Measurements from ENCODE around the gene ABLIM3. TPM values are rescaled to one million over a fixed set of nuclear protein-coding genes. Genes with fewer than 3 reads are reported as not detected.
A peak's percentile ranks its signal among the peaks of the same experiment; 100 is the strongest.

Gene ABLIM3
- total and polyA plus RNA-seq, 9 of the 15 experiments (the other 6 are each of a cell fraction or from before 2014, with no cell fraction given), result 0.03 to 0.38 (median 0.11) TPM

DNA sequence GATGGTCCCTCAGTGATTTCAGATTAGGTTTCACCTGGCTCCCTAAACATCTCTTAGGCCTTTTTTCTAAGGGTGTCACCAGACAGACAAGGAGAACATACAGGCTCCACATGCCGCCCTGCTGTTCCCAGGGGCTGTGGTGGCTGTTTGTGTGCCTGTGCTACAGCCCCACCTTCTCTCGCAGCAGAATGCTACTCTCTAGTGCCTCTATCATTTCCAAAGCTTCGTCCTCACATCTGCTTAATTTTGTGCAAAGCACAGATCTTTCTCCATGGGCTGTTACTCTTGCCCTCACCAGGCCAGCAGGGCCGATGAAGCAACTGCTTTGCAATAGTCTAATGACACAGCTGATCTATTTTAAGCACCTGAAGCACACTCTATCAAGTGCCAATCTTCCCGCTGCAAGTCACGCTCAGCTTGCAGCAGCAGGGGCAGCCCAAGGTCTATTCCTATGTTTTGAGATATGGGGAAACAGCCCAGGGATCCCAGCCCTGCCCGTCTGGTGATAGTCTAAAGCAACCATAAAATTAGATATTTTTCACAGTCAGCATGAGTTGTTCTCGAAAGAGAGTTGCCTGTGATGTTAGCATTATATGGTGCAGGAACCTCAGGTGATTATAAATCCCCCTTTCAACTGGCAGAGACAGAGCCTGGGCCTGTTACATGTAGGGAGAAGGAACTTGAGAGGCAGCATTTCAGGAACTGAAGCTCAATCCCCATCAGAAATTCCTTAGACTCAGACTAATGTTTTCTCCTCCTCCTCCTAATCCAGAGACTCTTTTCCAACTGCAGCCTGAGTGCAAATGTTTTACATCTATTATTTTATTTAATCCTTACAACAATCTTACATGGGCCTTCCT, 12.7 kb downstream of the ABLIM3 start (continued):
- TF ChIP-seq PHF20 (IDR thresholded peaks at IDR 0.05; ENCODE audit: partially characterized antibody) (no peak), U2AF1 (optimal IDR thresholded peaks at IDR 0.05; ENCODE audit: low read depth, low read length) (no peak), ZNF324 (CRISPR knock-in tag; IDR thresholded peaks at IDR 0.05) (no peak; the same call in 1 of the 2 replicates), POLR2G (IDR thresholded peaks at IDR 0.05; ENCODE audit: low read depth, low read length) (no peak), MAFK (IDR thresholded peaks at IDR 0.05; ENCODE audit: low read length) (peak; percentile 77), HDAC8 (tag; IDR thresholded peaks at IDR 0.05) (peak; percentile 90), CBX1 (IDR thresholded peaks at IDR 0.05; ENCODE audit: low read depth) (no peak), ZBED1 (IDR thresholded peaks at IDR 0.05) (no peak)
- TF ChIP-seq, protein P1, sequence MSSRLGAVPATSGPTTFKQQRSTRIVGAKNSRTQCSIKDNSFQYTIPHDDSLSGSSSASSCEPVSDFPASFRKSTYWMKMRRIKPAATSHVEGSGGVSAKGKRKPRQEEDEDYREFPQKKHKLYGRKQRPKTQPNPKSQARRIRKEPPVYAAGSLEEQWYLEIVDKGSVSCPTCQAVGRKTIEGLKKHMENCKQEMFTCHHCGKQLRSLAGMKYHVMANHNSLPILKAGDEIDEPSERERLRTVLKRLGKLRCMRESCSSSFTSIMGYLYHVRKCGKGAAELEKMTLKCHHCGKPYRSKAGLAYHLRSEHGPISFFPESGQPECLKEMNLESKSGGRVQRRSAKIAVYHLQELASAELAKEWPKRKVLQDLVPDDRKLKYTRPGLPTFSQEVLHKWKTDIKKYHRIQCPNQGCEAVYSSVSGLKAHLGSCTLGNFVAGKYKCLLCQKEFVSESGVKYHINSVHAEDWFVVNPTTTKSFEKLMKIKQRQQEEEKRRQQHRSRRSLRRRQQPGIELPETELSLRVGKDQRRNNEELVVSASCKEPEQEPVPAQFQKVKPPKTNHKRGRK (tag; IDR thresholded peaks at IDR 0.05), result no peak
- TF ChIP-seq, protein P2, sequence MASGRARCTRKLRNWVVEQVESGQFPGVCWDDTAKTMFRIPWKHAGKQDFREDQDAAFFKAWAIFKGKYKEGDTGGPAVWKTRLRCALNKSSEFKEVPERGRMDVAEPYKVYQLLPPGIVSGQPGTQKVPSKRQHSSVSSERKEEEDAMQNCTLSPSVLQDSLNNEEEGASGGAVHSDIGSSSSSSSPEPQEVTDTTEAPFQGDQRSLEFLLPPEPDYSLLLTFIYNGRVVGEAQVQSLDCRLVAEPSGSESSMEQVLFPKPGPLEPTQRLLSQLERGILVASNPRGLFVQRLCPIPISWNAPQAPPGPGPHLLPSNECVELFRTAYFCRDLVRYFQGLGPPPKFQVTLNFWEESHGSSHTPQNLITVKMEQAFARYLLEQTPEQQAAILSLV (tag; IDR thresholded peaks at IDR 0.05), result peak; percentile 90
- TF ChIP-seq, protein P3, sequence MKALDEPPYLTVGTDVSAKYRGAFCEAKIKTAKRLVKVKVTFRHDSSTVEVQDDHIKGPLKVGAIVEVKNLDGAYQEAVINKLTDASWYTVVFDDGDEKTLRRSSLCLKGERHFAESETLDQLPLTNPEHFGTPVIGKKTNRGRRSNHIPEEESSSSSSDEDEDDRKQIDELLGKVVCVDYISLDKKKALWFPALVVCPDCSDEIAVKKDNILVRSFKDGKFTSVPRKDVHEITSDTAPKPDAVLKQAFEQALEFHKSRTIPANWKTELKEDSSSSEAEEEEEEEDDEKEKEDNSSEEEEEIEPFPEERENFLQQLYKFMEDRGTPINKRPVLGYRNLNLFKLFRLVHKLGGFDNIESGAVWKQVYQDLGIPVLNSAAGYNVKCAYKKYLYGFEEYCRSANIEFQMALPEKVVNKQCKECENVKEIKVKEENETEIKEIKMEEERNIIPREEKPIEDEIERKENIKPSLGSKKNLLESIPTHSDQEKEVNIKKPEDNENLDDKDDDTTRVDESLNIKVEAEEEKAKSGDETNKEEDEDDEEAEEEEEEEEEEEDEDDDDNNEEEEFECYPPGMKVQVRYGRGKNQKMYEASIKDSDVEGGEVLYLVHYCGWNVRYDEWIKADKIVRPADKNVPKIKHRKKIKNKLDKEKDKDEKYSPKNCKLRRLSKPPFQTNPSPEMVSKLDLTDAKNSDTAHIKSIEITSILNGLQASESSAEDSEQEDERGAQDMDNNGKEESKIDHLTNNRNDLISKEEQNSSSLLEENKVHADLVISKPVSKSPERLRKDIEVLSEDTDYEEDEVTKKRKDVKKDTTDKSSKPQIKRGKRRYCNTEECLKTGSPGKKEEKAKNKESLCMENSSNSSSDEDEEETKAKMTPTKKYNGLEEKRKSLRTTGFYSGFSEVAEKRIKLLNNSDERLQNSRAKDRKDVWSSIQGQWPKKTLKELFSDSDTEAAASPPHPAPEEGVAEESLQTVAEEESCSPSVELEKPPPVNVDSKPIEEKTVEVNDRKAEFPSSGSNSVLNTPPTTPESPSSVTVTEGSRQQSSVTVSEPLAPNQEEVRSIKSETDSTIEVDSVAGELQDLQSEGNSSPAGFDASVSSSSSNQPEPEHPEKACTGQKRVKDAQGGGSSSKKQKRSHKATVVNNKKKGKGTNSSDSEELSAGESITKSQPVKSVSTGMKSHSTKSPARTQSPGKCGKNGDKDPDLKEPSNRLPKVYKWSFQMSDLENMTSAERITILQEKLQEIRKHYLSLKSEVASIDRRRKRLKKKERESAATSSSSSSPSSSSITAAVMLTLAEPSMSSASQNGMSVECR (CRISPR knock-in tag; IDR thresholded peaks at IDR 0.05), result no peak
- TF ChIP-seq, protein P4, sequence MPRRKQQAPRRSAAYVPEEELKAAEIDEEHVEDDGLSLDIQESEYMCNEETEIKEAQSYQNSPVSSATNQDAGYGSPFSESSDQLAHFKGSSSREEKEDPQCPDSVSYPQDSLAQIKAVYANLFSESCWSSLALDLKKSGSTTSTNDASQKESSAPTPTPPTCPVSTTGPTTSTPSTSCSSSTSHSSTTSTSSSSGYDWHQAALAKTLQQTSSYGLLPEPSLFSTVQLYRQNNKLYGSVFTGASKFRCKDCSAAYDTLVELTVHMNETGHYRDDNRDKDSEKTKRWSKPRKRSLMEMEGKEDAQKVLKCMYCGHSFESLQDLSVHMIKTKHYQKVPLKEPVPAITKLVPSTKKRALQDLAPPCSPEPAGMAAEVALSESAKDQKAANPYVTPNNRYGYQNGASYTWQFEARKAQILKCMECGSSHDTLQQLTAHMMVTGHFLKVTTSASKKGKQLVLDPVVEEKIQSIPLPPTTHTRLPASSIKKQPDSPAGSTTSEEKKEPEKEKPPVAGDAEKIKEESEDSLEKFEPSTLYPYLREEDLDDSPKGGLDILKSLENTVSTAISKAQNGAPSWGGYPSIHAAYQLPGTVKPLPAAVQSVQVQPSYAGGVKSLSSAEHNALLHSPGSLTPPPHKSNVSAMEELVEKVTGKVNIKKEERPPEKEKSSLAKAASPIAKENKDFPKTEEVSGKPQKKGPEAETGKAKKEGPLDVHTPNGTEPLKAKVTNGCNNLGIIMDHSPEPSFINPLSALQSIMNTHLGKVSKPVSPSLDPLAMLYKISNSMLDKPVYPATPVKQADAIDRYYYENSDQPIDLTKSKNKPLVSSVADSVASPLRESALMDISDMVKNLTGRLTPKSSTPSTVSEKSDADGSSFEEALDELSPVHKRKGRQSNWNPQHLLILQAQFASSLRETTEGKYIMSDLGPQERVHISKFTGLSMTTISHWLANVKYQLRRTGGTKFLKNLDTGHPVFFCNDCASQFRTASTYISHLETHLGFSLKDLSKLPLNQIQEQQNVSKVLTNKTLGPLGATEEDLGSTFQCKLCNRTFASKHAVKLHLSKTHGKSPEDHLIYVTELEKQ (CRISPR knock-in tag; IDR thresholded peaks at IDR 0.05), result no peak
- TF ChIP-seq, protein P5, sequence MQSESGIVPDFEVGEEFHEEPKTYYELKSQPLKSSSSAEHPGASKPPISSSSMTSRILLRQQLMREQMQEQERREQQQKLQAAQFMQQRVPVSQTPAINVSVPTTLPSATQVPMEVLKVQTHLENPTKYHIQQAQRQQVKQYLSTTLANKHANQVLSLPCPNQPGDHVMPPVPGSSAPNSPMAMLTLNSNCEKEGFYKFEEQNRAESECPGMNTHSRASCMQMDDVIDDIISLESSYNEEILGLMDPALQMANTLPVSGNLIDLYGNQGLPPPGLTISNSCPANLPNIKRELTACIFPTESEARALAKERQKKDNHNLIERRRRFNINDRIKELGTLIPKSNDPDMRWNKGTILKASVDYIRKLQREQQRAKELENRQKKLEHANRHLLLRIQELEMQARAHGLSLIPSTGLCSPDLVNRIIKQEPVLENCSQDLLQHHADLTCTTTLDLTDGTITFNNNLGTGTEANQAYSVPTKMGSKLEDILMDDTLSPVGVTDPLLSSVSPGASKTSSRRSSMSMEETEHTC (IDR thresholded peaks at IDR 0.05), result no peak
- TF ChIP-seq, protein P6, sequence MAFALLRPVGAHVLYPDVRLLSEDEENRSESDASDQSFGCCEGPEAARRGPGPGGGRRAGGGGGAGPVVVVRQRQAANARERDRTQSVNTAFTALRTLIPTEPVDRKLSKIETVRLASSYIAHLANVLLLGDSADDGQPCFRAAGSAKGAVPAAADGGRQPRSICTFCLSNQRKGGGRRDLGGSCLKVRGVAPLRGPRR (CRISPR knock-in tag; IDR thresholded peaks at IDR 0.05), result no peak

All from K562 (cell line).